Measurements from ENCODE around the gene SERPINB13.
"Not testable (repeated sequence)": the region's sequence is repeated elsewhere in the genome, so short reads cannot be mapped to it uniquely, and the experiment has no call there.

The SERPINB13 gene

GRCh38 chr18:63590373-63590772, 3.2 kb downstream of the SERPINB13 start:
- no peak for DNase-seq (ENCODE audit: low spot score)

GRCh38 chr18:63590966-63591695, 4.0 kb downstream of the SERPINB13 start:
- no peak for DNase-seq (ENCODE audit: low spot score)

- no peak for DNase-seq (ENCODE audit: low spot score)
Observed at GRCh38 chr18:63591725-63592124, 4.6 kb downstream of the SERPINB13 start.

DNA sequence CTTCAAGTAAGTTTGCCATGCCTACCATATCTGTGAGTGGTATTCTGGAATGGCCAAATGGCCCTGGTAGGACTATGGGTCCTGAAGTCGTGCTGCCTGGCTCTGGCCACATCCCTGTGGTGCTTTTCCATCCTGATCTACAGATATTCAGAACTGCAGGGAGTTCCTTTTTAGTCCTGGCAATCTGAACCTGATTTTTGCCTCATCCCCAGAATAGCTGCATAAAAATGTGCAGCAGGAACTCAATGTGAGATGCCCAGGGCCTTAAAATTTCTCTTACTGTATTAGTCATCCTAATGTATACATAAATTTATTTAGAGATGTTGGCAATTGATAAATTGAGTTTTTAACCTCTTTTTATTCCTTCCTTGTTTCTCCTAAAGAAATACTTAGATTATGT, 5.3 kb downstream of the SERPINB13 start:
- no peak for DNase-seq (ENCODE audit: low spot score)

DNA sequence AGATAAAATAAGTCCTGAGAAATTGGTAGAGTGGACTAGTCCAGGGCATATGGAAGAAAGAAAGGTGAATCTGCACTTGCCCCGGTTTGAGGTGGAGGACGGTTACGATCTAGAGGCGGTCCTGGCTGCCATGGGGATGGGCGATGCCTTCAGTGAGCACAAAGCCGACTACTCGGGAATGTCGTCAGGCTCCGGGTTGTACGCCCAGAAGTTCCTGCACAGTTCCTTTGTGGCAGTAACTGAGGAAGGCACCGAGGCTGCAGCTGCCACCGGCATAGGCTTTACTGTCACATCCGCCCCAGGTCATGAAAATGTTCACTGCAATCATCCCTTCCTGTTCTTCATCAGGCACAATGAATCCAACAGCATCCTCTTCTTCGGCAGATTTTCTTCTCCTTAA, 9.8 kb downstream of the SERPINB13 start:
- no peak for DNase-seq (ENCODE audit: low spot score)

DNA sequence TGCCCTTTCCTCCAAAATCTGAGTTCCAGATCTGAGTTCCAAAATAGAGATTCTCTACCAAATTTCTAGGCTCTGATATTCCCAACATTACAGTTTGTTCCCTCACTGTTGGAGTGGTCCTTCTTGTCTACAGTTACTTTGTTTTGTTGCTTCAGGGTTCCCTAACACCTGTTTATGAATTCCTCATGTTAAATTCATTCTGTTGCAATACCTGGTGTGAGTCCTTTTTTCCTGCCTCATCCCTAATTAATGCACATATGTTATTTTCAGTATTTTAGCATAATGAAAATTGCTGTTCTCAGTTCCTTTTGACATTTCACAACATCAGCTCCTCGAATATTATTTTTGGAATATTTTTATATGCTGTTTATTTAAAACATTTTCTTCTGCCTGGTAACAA, 16.2 kb downstream of the SERPINB13 start:
- DNase-seq (ENCODE audit: low spot score): no peak

DNA sequence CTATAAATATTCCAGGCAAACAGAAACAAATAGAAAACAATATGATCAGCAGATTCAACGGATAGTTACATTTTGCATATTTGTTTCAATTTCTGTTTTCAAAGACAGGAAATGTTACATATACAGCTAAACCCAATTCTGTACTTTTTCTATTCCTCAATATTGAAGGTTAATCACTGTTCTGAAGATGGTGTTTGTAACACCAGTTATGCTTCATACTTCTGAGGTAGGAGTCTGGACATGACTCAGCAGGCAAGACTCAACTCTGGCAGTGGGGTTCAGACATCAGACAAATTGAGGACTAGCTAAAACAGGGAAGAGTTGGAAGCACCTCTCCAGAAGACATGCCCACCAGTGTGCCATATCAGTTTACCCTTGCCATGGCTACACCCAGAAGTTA, 16.6 kb downstream of the SERPINB13 start:
- no peak for DNase-seq (ENCODE audit: low spot score)

- no peak for DNase-seq (ENCODE audit: low spot score)
Observed at GRCh38 chr18:63604791-63605567, 17.8 kb downstream of the SERPINB13 start.

DNA sequence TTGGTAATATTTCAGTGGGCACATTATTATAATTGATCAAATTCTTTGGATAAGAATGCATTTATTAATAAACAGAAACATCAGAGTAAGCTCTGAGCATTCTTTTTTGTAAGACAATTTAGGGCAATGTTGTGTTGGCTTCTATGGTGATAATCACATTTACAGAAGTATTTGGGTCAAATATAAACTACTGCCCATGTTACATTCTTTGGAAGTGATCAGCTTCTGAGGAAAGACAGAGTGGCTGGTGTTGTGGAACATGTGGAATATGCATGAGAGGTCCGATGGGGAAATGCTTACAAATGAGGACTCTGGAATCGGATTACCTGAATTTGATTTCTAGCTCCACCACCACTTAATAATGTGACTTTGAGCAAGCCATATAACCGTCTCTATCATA, 19.4 kb downstream of the SERPINB13 start:
- no peak for DNase-seq (ENCODE audit: low spot score)

GRCh38 chr18:63613420-63613819, 26.3 kb downstream of the SERPINB13 start:
- DNase-seq (ENCODE audit: low spot score): no peak

DNA sequence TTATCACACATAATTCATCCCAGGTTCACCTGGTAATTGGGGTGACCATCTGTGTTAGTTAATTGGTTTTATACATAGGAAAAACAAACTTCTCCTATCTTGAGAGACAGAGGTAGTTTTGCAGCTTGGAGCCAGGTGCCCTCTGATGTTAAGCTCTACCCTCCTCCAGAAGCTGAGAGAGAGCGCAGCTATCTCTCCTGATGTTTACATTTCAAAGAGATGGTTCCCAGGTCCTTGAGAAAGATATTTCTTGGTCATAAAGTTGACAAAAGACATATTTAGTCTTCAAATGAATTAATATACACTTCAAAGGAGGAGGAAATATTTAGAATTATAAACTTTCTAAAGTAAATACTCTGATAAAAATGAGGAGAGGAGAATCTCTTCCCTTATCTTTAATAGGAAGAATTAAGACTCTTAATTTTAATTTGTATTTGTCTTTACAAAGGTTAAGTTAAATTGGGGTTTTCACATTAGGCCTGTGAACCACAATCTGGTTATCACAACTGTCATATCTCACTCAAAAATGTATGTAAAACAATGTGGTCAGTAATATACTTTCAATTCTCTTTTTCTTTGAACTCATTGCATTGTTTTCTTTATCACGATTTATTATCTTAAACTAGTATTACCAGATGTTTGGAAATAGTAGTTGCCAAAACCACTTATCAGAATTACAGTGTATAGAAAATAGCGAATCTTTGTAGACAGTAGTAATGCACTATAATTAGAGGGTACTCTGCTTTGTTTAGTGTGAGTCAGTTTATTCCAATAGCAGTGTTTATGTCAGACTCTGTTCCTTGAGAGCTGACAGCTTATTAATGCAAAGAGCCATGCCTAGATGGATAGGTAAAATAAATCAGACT, 30.1 kb downstream of the SERPINB13 start:
- no peak for DNase-seq (ENCODE audit: low spot score)

- DNase-seq (ENCODE audit: low spot score): no peak
Observed at GRCh38 chr18:63617915-63618234, 30.7 kb downstream of the SERPINB13 start.

DNA sequence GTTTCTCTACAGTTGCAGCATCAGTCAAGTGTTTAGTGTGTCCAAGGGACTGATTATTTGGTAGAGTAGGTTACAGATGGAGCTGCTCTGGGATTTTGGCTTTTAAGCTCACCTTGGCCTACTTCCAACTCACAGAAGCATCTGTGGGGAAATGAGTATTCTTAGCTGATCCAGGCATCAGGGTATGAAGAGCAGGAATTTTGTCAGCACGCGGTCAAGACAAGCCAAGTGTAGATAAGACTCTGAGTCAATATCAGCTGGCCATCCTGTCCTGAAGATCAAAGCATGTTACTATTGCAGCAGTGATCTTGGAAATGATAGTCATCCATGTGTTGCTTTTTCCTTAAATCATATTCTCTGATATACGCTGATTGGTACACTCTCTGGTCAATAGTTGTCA, 32.5 kb downstream of the SERPINB13 start:
- no peak for DNase-seq (ENCODE audit: low spot score)

GRCh38 chr18:63624863-63625262, 37.7 kb downstream of the SERPINB13 start:
- DNase-seq (ENCODE audit: low spot score): no peak

- no peak for DNase-seq (ENCODE audit: low spot score)
Observed at GRCh38 chr18:63626431-63626830, 39.3 kb downstream of the SERPINB13 start.

DNA sequence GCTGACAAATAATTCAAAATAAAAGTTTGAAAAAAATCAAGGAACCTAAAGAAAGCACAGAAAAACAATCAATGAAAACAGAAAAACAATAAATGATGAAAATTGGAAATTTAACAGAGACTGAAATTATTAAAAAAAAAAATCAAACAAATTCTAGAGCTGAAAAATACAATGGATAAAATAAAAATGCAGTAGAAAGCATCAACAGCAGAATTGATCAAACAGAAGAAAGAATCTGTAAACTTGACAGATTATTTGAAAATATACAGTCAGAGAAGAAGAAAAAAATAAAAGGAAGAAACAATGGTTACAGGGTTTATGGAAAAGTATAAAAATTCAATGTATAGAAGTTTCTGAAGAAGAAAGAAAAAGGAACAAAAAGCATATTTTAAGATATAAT, 40.7 kb downstream of the SERPINB13 start:
- no peak for DNase-seq (ENCODE audit: low spot score)

DNA sequence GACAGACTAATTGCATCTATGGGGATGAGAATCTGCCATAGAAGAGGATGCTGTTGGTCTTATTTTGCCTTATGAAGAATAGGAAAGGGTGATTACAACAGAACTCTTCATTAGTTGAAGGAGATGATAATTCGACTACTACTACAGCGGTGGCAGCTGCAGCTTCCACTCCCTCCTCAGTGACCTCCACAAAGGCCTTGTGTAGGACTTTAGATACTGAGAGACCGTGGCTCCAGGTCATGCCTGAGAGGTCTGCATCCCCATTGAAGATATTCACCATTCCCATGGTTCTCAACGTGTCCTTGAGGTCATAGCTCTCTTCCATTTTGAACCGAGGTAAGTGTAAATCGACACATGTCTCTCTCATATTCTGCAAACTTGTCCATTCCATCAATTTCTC, 50.6 kb downstream of the SERPINB13 start:
- no peak for DNase-seq (ENCODE audit: low spot score)

DNA sequence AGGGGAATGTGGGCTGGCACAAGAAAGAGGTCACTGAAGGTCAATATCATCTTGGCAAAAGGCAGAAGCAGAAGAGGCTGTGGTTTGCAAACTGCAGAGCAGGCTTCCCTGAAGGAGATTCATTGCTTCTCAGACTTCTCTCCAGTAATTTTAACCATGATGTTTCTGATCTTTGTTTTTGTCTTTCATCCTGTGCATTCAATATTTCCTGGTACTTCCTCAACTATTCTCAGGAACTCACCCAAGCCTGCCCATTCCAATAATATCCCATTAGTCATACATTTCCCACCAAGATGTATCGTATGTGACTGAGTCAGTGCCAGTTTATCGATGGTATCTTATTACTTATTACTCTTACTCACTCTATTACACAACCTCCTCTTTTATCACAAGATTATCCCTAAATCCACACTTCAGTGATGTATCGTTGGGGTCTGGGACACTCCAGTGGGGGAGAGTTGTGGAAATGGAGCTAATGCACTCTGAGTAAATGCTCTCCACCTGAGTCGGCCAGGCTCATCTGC, 54.1 kb downstream of the SERPINB13 start:
- not testable (repeated sequence) for DNase-seq (ENCODE audit: low spot score)

DNA sequence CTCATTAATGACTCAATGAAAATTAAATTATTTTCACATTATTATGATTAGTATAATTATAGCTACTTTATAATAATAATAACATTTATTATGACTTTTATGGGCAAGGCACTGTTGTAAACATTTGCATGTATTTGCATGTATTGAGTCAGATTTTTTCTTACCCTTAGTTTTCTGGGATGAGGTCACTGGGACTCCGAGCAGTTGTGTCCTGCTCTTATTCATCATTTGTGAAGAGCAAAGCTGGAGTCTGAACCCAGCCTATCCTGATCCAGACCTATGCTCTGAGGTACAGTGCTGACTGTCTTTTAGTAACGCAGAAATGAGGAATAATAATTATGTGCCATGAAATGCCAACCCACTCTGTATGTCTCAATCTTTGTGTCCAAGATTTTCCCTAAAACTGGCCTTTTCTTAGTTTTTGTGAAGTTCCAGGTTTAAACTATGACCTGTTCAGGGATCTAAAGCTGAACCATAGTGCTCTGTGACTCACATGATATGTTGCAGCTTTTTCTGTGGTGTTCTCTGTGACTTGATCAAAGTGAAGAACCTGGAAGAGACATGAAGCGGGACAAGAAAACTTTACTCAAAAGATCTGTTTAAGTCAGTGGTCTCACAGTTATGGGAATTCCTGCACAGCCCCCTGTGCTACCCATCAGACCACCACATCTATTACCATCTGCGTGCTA, 55.7 kb downstream of the SERPINB13 start:
- not testable (repeated sequence) for DNase-seq (ENCODE audit: low spot score)

DNA sequence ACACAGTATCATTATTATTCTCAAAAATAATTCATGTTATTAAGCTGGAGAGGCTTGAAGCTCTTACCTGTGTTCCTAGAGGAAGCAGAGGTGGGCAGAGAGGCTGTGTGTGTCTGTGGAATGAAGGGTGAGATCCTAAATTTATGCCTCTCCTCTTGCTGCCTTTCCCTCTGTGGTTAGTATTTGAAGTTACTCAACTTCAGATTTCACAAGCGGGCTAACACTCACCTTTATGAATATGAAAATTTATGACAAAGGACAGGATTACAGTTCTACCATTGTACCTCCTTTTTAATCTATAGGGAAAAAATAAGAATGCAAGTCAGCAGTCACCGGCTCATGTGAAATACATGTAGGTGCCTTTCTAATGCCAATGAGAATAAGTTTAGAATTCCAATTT, 57.0 kb downstream of the SERPINB13 start, which contains the start of gene SERPINB4:
TSS of gene SERPINB4 (minus strand) at position 115 of the 400 bp plus-strand sequence. CDS start 679 bp downstream, outside the sequence.
- DNase-seq (ENCODE audit: low spot score): not testable (repeated sequence)

GRCh38 chr18:63644694-63645093, 57.6 kb downstream of the SERPINB13 start:
- DNase-seq (ENCODE audit: low spot score): not testable (repeated sequence)

DNA sequence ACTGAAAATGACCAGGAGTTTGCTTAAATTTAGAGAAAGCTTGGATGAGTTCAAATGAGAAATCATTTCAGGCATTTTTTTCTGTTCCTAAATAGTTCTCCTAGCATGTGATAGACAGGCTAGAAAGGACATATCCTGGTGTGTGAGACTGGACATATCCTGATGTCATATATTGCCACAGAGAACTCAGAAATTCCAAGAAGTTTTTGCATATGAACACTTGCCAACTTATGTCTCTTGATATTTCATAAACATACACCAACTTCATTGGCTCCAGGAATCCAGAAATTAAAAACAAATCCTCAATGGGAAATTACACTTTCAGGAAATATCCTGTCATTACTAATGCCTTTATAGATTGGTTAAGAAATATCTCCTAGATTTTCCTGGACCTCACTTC, 59.8 kb downstream of the SERPINB13 start:
- no peak for DNase-seq (ENCODE audit: low spot score)

Measured in SW480 (cell line).